Measurements from ENCODE around the gene WNT7B.

The WNT7B gene

GRCh38 chr22:45961679-45962433 lies 15.1 kb downstream of the WNT7B start:
- TF ChIP-seq CTCF (IDR thresholded peaks at IDR 0.05; ENCODE audit: insufficient read depth, missing control alignments): no peak
- FAIRE-seq: no peak
- DNase-seq (ENCODE audit: insufficient read length, low spot score): no peak

GRCh38 chr22:45960477-45961386 lies 16.2 kb downstream of the WNT7B start:
- DNase-seq (ENCODE audit: insufficient read length, low spot score): no peak
- no peak for TF ChIP-seq CTCF (IDR thresholded peaks at IDR 0.05; ENCODE audit: insufficient read depth, missing control alignments)
- no peak for FAIRE-seq

GRCh38 chr22:45959719-45960476 lies 17.1 kb downstream of the WNT7B start:
- no peak for DNase-seq (ENCODE audit: insufficient read length, low spot score)
- no peak for TF ChIP-seq CTCF (IDR thresholded peaks at IDR 0.05; ENCODE audit: insufficient read depth, missing control alignments)
- no peak for FAIRE-seq

GRCh38 chr22:45958971-45959370 lies 18.0 kb downstream of the WNT7B start:
- FAIRE-seq (no peak), DNase-seq (ENCODE audit: insufficient read length, low spot score) (no peak)
- TF ChIP-seq CTCF (IDR thresholded peaks at IDR 0.05; ENCODE audit: insufficient read depth, missing control alignments): no peak

- no peak for FAIRE-seq
- no peak for TF ChIP-seq CTCF (IDR thresholded peaks at IDR 0.05; ENCODE audit: insufficient read depth, missing control alignments)
- DNase-seq (ENCODE audit: insufficient read length, low spot score): no peak
These were observed 19.1 kb downstream of the WNT7B start for GRCh38 chr22:45957826-45958225.

GRCh38 chr22:45953178-45953577 lies 23.8 kb downstream of the WNT7B start:
- DNase-seq (ENCODE audit: insufficient read length, low spot score) (no peak), FAIRE-seq (no peak)
- TF ChIP-seq CTCF (IDR thresholded peaks at IDR 0.05; ENCODE audit: insufficient read depth, missing control alignments): no peak
